NOMO-1 (cell line): Measurements from ENCODE around the gene LMBR1L.
A peak's percentile ranks its signal among the peaks of the same experiment; 100 is the strongest.
"Not testable (repeated sequence)": the region's sequence is repeated elsewhere in the genome, so short reads cannot be mapped to it uniquely, and the experiment has no call there.

Experiments used
- DNase-seq, 2 experiments: peaks; one replicate each; lab custom pipeline; 2025; ENCODE audit not compliant: unreplicated experiment in 2 of 2; lab: John Stamatoyannopoulos, UW

Gene LMBR1L

GRCh38 chr12:49088932-49089330, 21.7 kb downstream of the LMBR1L start:
- no peak for DNase-seq

DNA sequence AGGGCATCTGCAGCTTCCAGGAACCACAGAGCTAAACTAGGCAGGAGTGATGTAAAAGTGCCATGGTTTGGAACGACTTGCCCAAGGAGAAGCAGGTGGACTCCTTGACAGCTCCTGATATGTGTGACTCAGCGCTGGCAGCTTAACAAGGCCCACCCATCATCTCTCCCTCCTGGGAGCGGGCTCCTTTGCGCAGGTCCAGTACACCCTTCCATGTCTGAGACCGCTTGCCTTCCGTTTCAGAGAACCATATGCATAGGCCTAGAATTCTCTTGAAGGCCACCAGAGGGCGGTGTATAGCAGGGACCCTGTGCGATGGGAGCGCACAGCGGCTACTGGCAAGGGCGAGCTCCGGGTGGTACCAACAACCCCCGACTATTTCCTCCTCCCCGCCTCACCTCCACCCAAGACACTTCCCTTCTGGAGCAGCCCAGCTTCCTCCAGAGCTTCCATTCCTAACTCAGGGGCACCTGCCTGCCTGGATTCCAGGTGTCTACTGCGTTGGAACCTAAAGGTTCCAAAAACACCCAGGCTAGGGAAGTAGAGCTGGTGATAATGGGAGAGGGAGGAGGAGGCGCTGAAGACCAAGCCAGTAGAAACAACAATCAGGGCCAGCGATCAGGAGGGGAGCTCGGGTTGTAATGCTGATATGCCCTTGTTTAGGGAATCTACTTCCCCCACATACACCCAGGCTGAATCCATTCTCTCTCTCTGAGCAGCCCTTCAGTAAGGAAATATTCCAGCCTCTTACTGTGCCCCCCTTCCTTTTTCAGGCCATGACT, 22.3 kb downstream of the LMBR1L start:
- DNase-seq = peak; percentile 78 to 83

DNA sequence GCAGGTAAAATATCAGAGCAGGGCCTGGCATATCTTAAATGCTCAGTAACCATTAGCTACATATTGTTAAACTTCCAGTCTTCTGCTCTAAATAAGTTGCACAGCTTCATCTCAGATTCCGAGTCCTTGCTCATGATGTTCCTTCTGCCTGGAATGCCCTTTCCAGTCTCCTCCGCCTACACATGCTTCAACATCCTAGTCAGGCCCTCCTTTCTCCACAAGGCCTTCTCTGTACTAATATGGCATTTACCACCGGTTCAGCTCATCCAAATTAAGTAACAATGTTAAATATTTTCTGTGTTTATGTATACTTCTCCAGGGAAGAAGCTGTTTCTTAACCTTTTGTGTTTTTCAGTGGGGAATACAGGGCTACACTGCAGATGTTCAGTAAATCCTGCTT, 24.5 kb downstream of the LMBR1L start:
- DNase-seq = no peak

- DNase-seq = no peak
These were observed 26.2 kb downstream of the LMBR1L start for GRCh38 chr12:49084438-49084837.

GRCh38 chr12:49079793-49080192, 30.9 kb downstream of the LMBR1L start:
- no peak for DNase-seq

DNA sequence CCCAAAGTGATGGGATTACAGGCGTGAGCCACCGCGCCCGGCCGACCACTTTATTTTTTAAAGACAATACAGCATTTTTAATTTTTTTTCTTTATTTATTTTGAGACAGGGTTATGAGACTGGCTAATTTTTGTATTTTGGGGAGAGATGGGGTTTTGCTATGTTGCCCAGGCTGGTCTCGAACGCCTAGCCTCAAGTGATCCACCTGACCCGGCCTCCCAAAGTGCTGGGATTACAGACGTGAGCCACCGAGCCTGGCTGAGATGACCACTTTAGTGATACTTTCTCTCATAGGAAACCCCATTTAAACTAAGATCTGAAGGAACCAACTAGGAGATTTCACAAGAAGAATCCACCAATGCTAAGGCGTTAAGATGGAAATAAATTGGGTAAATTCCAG, 39.7 kb downstream of the LMBR1L start:
- DNase-seq = no peak

DNA sequence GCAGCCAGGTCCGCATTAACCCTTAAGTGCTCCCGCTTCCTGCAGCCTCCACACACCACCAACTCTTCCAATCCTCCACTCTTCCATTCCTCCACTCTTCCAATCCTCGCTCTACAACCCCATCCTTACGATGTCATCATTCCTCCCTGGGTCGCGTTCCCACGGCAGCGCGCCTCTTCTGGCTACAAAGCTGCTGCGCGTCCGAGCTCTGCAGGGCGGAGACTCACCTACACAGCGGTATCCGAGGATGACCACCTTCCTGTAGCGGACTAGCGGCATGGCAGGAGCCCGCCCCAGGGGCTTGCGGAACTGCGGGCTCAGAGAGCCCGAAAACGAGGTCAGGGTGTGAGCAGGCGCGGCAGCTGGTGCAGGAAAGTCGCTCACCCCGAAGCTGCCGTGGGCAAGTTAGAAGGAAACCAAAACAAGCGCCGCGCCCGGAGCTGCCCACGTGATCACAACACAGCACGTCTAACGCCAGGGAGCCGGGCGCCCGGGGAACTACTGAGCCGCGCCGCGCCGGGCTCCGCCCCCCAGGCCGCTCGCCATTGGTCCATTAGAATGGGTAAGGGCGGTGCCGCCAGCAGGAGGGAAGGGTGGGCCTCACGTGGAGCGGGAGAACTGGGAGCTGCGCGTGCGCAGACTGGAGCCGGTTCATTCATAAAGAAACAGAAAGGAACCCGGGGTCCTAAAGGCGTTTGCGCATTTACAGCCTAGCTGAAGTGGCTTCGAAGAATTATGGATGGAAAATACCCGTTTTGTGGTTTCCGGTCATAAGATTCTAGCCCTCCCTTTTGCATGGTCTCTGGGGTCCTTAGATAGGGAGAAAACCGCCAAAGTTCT, 40.9 kb downstream of the LMBR1L start, which contains the start of gene RHEBL1:
RHEBL1 (minus strand) TSS at position 473 of the 840 bp plus-strand sequence; CDS start at position 279, 194 bp downstream.
- DNase-seq = peak; percentile 98 to 99

GRCh38 chr12:49068879-49069506, 41.7 kb downstream of the LMBR1L start:
- DNase-seq = no peak

DNA sequence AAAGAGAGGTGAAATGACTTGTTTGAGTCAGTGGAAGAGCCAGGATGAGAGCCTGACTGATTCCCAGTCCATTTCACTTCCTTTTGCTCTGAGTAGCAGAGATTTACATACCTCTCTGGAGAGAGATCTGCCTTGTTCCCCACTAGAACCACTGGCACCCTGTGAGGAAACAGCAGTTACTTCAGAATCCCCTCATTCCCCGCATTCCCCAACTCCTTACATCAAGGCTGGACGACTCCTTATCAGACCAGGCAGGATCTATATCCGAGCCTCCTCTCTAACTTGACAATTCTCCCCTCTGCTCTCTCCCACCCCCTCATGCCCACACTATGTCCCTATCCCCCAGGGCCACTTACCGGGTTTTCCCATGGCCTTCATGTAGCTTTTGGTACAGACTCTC, 44.5 kb downstream of the LMBR1L start:
- DNase-seq = no peak

GRCh38 chr12:49064767-49065152, 45.9 kb downstream of the LMBR1L start:
- DNase-seq = no peak

- not testable (repeated sequence) for DNase-seq
These were observed 48.7 kb downstream of the LMBR1L start for GRCh38 chr12:49061916-49062315.

- no peak for DNase-seq
These were observed 49.4 kb downstream of the LMBR1L start for GRCh38 chr12:49061157-49061650.

DNA sequence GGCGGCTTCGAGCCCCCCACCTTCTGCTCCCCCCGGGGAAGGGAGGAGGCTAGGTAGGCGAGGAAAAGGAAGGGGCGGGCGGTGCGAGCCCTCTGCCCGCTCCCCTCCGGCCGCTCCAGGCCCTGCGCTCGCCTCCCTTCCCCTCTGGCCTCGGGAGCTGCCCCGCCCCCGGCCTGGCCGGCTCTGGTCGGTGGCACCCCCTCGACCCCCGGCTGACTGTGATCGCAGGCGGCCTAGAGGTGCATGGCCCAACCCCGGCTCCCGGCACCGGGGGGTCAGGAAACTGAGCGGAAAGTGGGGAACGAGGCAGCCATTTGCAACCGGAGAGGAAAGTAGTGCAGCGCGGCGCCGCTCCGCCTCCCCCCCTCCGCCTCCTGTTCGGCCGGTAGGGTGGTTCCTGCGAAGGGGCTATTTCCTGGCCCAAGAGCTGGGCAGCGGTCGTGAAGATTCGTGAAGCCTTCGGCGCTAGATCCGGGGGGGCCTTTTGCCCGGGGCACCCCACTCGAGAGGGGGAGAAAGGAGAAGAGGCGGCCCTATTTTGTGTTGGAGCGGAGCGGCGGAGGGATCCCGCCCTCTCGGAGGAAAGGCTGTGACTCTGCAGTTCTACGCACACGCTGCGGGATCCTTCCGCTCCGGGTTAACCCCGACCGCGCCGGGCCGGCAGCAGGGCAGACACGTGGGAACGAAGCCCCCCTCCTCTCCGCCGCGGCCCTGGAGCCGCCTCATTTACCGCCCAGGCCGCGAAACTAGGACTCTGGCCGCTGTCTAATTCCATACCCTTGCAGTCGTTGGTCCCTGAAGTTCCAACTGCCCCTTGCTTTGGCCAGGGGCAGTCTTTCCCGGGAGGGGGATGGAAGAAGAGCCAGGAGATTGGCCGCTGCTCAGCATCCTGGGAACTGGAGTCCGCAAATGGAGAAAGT, 50.1 kb downstream of the LMBR1L start, which contains the start of gene KMT2D:
KMT2D (minus strand) TSS at position 558 of the 920 bp plus-strand sequence. CDS start 5,470 bp downstream, outside the sequence.
- peak; percentile 84 to 86 for DNase-seq

- DNase-seq = peak in 1 of 2 experiments; percentile 7
These were observed 51.1 kb downstream of the LMBR1L start for GRCh38 chr12:49059299-49060171.

- no peak for DNase-seq
These were observed 51.7 kb downstream of the LMBR1L start for GRCh38 chr12:49059045-49059298.

GRCh38 chr12:49058366-49059044, 52.1 kb downstream of the LMBR1L start:
- no peak for DNase-seq

DNA sequence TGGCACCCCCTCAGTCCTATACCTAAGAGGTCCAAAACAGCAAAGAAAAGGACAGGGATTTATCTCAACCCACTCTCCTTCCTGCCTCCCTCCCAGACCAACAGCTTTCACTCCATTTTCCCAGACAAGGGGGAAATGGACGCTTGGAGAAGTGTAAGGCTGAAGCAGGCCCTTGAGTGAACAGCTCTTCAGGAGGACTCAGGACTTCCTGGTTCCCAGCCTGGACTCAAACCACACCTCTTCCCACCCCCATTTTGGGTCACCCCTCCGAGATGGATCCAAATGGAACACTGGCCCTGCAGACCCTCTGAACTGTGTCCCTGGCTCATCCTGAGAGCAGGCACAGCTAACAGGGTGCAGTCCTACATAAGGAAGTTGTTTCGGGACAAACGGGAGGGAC, 52.8 kb downstream of the LMBR1L start:
- peak in 1 of 2 experiments; percentile 9 for DNase-seq

DNA sequence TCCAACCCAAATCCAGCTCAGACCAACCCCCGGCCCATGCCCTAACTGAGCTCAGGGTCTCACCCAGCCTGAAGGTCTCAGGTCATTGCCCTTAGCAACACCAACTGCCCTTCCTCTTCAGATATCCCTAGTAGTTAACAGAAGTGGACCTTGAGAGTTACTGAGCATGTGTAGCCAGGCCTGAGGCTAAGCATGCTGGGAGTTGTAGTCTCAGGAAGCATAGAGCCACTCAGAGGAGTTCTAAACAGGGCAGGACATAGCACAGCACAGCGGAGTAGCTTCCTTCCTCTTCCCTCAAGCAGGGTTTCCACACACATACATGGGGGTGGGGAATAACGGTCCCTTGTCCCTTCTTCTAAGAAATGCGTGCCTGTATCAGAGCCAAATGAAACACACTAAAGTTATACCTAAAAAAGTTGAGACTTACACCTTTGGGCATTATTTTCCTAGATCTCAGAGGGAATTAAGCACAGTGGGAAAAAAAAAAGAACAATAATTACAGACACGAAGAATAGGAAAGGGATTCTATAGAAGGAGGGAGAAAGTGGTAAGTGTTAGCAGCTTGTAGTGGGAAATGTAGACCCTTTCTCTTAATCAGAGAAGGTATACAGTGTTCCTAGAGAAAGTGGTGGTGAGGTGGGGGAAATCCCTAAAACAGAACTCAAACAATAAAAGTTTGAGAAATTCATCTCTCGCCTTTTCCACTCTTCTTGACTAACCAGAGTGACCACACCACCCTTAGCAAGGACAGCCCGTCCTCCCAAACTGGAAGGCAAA, 54.5 kb downstream of the LMBR1L start:
- peak; percentile 84 to 95 for DNase-seq
